GM12878 (cell line): ENCODE results near the gene IP6K3.

ENCODE experiments used
- HDAC2 ChIP-seq: fragments of 200-600 bp; sonication (generic); IDR thresholded peaks from 2 replicates; pipeline ENCODE4 v1.6.1; 2017
- POLR2A ChIP-seq: IDR thresholded peaks from 2 replicates; pipeline ENCODE4 v1.6.1; 2011; ENCODE audit warnings: low read depth, mild to moderate bottlenecking, low read length
- RAD21 ChIP-seq: IDR thresholded peaks from 2 replicates; pipeline ENCODE4 v1.6.1; 2011; ENCODE audit warnings: mild to moderate bottlenecking, low read depth, low read length, moderate library complexity; ENCODE audit not compliant: insufficient read depth
- SMAD5 ChIP-seq: IDR thresholded peaks from 2 replicates; pipeline ENCODE4 v1.6.1; 2016; ENCODE audit warnings: antibody characterized with exemption, low read depth
- STAT1 ChIP-seq: fragments of 450-650 bp; conservative IDR thresholded peaks from 2 replicates; pipeline ENCODE4 v1.6.1; 2014; ENCODE audit warnings: antibody characterized with exemption, mild to moderate bottlenecking
- TF ChIP-seq, protein P1 (sequence below), 3 experiments: IDR thresholded peaks in 2 of 3; conservative IDR thresholded peaks in 1 of 3; 2 replicates each; pipeline ENCODE4 v1.5.1; 2011; ENCODE audit warnings: low read depth in 3 of 3, low read length in 3 of 3, mild to moderate bottlenecking in 3 of 3, control low read depth in 2 of 3, moderate library complexity in 2 of 3, inconsistent platforms in 1 of 3, mixed read lengths in 1 of 3; ENCODE audit not compliant: control insufficient read depth in 2 of 3, insufficient read depth in 1 of 3; ENCODE audit errors: extremely low read depth in 1 of 3
- TF ChIP-seq, protein P2 (sequence below): IDR thresholded peaks from 2 replicates; pipeline ENCODE4 v1.6.1; 2011; ENCODE audit warnings: borderline replicate concordance, low read depth, mild to moderate bottlenecking, moderate library complexity, mixed read lengths, low read length; ENCODE audit not compliant: insufficient read depth; ENCODE audit errors: extremely low read length
- TF ChIP-seq, protein P3 (sequence below): fragments of 450-650 bp; formaldehyde crosslinking; IDR thresholded peaks from 2 replicates; pipeline ENCODE4 v1.4.0; 2022; ENCODE audit warnings: mild to moderate bottlenecking, moderate library complexity

DNA sequence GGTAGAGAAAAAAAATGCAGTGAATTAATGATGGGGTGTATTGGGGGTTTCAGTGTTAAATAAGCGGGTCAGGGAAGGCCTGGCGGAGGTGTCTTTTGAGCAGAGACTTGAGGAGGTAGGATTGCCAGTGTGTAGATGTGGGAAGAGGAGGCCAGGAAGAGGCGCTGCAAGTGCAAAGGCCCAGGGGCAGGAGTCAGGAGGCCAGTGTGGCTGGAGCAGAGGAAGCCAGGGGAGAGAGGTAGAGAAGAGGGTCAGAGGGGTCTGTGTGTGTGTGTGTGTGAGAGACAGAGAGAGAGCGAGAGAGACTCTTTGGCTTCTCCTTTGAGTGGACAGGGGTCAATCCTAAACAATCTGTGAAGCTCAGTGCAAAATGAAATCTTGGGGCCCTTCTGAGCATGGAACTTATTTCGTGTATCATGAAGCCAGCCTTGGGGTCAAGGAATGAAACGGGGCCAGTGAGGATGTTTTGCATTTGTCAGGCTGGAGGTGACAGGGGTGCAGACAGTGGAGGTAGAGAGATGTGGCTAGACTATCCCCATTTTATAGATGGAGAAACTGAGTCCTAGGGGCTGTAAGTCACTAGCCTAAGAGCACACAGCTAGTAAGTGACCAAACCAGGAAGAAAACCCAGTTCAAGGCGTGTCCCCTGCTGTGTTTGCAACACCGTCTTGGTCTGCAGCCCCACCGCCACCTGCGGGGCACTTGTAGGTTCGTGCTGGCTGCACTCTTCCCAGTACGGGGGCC, 9.7 kb upstream of the IP6K3 start:
- TF ChIP-seq RAD21 (no peak), SMAD5 (no peak), STAT1 (no peak), POLR2A (no peak), HDAC2 (no peak)
- TF ChIP-seq, protein P1, sequence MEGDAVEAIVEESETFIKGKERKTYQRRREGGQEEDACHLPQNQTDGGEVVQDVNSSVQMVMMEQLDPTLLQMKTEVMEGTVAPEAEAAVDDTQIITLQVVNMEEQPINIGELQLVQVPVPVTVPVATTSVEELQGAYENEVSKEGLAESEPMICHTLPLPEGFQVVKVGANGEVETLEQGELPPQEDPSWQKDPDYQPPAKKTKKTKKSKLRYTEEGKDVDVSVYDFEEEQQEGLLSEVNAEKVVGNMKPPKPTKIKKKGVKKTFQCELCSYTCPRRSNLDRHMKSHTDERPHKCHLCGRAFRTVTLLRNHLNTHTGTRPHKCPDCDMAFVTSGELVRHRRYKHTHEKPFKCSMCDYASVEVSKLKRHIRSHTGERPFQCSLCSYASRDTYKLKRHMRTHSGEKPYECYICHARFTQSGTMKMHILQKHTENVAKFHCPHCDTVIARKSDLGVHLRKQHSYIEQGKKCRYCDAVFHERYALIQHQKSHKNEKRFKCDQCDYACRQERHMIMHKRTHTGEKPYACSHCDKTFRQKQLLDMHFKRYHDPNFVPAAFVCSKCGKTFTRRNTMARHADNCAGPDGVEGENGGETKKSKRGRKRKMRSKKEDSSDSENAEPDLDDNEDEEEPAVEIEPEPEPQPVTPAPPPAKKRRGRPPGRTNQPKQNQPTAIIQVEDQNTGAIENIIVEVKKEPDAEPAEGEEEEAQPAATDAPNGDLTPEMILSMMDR (IDR thresholded peaks at IDR 0.05 in 2 of 3, conservative IDR thresholded peaks at IDR 0.05 in 1 of 3; ENCODE audit: control insufficient read depth in 2 of 3, extremely low read depth in 1 of 3, insufficient read depth in 1 of 3, low read depth in 3 of 3, low read length in 3 of 3): no peak
- TF ChIP-seq, protein P2, sequence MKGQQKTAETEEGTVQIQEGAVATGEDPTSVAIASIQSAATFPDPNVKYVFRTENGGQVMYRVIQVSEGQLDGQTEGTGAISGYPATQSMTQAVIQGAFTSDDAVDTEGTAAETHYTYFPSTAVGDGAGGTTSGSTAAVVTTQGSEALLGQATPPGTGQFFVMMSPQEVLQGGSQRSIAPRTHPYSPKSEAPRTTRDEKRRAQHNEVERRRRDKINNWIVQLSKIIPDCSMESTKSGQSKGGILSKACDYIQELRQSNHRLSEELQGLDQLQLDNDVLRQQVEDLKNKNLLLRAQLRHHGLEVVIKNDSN: no peak
- TF ChIP-seq, protein P3, sequence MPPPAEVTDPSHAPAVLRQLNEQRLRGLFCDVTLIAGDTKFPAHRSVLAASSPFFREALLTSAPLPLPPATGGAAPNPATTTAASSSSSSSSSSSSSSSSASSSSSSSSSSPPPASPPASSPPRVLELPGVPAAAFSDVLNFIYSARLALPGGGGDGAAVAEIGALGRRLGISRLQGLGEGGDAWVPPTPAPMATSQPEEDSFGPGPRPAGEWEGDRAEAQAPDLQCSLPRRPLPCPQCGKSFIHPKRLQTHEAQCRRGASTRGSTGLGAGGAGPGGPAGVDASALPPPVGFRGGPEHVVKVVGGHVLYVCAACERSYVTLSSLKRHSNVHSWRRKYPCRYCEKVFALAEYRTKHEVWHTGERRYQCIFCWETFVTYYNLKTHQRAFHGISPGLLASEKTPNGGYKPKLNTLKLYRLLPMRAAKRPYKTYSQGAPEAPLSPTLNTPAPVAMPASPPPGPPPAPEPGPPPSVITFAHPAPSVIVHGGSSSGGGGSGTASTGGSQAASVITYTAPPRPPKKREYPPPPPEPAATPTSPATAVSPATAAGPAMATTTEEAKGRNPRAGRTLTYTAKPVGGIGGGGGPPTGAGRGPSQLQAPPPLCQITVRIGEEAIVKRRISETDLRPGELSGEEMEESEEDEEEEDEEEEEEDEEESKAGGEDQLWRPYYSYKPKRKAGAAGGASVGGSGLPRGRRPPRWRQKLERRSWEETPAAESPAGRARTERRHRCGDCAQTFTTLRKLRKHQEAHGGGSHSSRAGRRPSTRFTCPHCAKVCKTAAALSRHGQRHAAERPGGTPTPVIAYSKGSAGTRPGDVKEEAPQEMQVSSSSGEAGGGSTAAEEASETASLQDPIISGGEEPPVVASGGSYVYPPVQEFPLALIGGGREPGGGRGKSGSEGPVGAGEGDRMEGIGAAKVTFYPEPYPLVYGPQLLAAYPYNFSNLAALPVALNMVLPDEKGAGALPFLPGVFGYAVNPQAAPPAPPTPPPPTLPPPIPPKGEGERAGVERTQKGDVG (CRISPR knock-in tag): no peak
